GM13977 (cell line): ENCODE results near the gene DGCR2.

Source experiments
- DNase-seq: peaks from one replicate; pipeline ENCODE4 v3.0.0; 2012; ENCODE audit warnings: low spot score
- CTCF ChIP-seq: IDR thresholded peaks from 2 replicates; pipeline ENCODE4 v1.5.1; 2012; ENCODE audit warnings: mild to moderate bottlenecking, control low read depth; ENCODE audit not compliant: insufficient read depth; ENCODE audit errors: extremely low read depth, missing control alignments
- in situ Hi-C: fragments of 300-500 bp; cut with MboI; formaldehyde crosslinking; loops from one replicate; pipeline ENCODE4 v1.12.0; 2022; ENCODE audit warnings: low sequenced_read_pairs, low pct_unique_long_range_greater_than_20kb, mixed read lengths, inconsistent platforms; ENCODE audit not compliant: unreplicated experiment

DGCR2 gene

GRCh38 chr22:19103880-19104821 lies 18.1 kb downstream of the DGCR2 start:
- in situ Hi-C loops = no loop called here
- no peak for TF ChIP-seq CTCF
- no peak for DNase-seq

DNA sequence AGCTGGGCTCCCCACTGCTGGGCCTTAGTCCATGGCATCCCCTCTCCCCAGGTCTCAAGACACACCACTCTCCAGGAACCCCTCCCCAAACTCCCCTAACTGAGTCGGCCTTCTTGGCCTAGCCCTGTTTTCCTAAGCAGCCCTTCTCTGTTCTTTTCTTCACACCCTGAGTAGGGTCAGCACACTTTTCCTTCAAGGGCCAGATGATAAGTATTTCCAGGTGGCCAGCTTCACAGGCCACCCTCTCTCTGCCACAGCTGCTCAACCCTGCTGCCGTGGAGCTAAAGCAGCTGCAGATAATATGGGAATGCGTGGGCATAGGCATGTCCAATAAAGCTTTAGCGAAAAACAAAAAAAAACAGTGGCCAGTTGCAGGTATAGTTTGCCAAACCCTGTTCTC lies 24.1 kb downstream of the DGCR2 start:
- TF ChIP-seq CTCF = no peak
- in situ Hi-C loops = no loop called here
- no peak for DNase-seq

- in situ Hi-C loops = no loop called here
- TF ChIP-seq CTCF = no peak
- DNase-seq = no peak
Observed at GRCh38 chr22:19097518-19097917, 24.7 kb downstream of the DGCR2 start.

GRCh38 chr22:19096555-19096954 lies 25.7 kb downstream of the DGCR2 start:
- in situ Hi-C loops = no loop called here
- no peak for TF ChIP-seq CTCF
- DNase-seq = no peak

DNA sequence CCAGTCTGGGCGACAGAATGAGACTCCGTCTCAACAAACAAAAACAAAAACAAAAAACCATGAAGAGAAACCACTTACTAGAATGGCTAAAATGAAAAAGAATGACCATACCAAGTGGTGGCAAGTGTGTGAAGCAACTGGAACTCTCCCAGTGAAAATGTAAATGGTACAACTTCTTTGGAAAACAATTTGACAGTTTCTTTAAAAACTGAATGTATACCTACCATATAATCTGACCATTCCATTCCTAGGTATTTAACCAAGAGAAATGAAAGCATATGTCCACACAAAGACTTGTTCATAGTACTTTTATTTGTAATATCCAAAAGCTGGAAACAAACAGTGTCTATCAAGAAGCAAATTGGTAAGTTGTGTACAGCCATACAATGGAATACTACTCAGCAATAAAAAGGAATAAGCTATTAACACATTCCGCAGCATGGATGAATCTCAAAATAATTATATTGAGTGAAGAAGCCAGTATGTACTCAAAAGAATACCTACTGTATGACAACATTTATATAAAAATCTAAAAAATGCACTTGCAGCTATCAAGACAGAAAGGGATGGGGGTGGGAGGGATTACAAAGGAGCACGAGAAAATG lies 27.7 kb downstream of the DGCR2 start:
- TF ChIP-seq CTCF = no peak
- no peak for DNase-seq
- in situ Hi-C loops = no loop called here

DNA sequence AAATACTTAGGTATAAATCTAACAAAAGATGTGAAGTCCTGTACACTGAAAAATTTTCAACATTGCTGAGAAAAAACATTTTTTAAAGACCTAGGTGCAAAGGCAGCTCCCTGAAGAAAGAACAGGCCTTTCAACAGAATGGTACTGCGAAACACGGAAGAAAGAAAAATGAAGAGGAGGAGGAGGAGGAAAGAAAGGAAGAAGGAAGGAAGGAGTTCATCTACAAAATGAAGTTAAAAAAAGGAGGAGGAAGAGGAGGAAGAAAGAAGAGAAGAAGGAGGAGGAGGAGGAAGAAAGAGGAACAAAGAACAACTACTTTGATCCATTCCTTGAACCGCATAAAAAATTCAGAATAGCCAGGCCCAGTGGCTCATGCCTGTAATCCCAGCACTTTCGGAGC lies 29.5 kb downstream of the DGCR2 start:
- TF ChIP-seq CTCF = no peak
- in situ Hi-C loops = no loop called here
- no peak for DNase-seq
